ENCODE measurements around the gene SRP72.

The SRP72 gene

GRCh38 chr4:56513517-56513916 lies 46.1 kb downstream of the SRP72 start:
- Histone ChIP-seq H3K4me3 (ENCODE audit: low read length) (no peak overlapping the region), H3K4me2 (ENCODE audit: low read depth, low read length) (no peak overlapping the region), H3F3A (ENCODE audit: insufficient read depth, low read length) (no peaks in the 10 kb centered on the region), H3K27me3 (replicated peaks; ENCODE audit: insufficient read depth, low read length) (no peaks in the 10 kb centered on the region), H3K9me3 (replicated peaks; ENCODE audit: insufficient read depth, low read length) (no peaks in the 10 kb centered on the region), H3K9me2 (replicated peaks; ENCODE audit: insufficient read depth, low read length) (no peaks in the 10 kb centered on the region), H4K20me1 (ENCODE audit: insufficient read depth, low read length) (no peaks in the 10 kb centered on the region), H3K4me1 (ENCODE audit: low read length) (no peaks in the 10 kb centered on the region), H3K9ac (ENCODE audit: low read length) (no peak overlapping the region), H2AFZ (ENCODE audit: low read length) (no peak overlapping the region), H3K27ac (ENCODE audit: low read length) (no peak overlapping the region), H3K36me3 (replicated peaks; ENCODE audit: insufficient read depth, low read length) (no peaks in the 10 kb centered on the region), H3K79me2 (ENCODE audit: low read length) (no peaks in the 10 kb centered on the region)
- TF ChIP-seq EZH2phosphoT487 (IDR thresholded peaks at IDR 0.05; ENCODE audit: low read length) (no peak), CTCF (IDR thresholded peaks at IDR 0.05; ENCODE audit: low read length) (no peak), EZH2 (optimal IDR thresholded peaks at IDR 0.05; ENCODE audit: low read depth, low read length) (no peak)
- no peak for DNase-seq

DNA sequence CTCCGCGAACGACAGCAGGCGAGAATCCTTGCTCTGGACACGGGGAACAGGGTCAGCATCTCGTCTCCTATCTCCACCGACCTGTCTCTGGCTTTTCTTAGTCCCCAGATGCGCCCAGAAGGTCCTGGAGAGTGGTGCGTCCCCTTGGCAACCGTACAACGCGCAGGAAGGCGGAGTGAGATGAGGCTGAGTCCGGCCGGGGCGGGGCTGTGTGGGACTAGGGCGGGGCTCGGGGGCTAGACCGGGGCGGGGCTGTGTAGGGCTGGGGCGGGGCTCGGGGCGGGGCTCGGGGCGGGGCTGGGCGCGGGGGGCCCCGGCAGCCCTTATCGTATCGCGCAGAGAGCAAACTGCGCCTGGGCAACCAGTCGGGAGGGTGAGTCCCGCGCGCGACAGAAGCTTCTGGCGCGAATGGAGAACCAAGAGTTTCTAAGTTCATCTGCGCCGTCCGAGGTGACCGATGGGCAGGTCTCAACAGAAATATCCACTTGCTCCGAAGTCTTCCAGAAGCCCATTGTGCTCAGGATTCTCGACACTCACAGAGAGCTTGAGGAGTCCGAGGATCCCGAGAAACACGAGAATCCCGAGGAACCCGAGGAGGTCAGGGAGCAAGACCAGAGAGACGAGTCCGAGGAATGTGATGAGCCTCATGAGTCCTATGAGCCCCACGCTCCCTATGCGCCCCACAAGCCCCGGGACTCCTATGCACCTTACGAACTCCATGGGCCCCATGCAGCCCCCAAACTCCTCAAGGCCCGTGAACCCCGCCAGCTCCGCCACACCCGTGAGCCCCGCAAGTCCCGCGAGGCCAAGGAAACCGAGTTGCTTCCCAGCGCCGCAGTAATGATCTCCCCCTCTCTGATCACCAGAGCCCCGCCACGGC lies 63.1 kb downstream of the SRP72 start:
- H3K9me3 ChIP-seq (replicated peaks; ENCODE audit: insufficient read depth, low read length), result no peaks in the 10 kb centered on the region
- H3K9ac ChIP-seq (ENCODE audit: low read length), result peak overlapping the region; percentile 26; the same call in 1 of the 2 replicates
- peak overlapping the region; percentile 66 for H3K4me3 ChIP-seq (ENCODE audit: low read length)
- H2AFZ ChIP-seq (ENCODE audit: low read length), result peak overlapping the region; percentile 84
- H3K9me2 ChIP-seq (replicated peaks; ENCODE audit: insufficient read depth, low read length), result no peaks in the 10 kb centered on the region
- peak overlapping the region; percentile 79 for H3K4me2 ChIP-seq (ENCODE audit: low read depth, low read length)
- DNase-seq, result peak; percentile 88
- no peak for TF ChIP-seq EZH2phosphoT487 (IDR thresholded peaks at IDR 0.05; ENCODE audit: low read length)
- no peak for TF ChIP-seq EZH2 (optimal IDR thresholded peaks at IDR 0.05; ENCODE audit: low read depth, low read length)
- no peaks in the 10 kb centered on the region for H3K27me3 ChIP-seq (replicated peaks; ENCODE audit: insufficient read depth, low read length)
- no peaks in the 10 kb centered on the region for H4K20me1 ChIP-seq (ENCODE audit: insufficient read depth, low read length)
- no peaks in the 10 kb centered on the region for H3K4me1 ChIP-seq (ENCODE audit: low read length)
- H3K79me2 ChIP-seq (ENCODE audit: low read length), result no peaks in the 10 kb centered on the region
- no peaks in the 10 kb centered on the region for H3K36me3 ChIP-seq (replicated peaks; ENCODE audit: insufficient read depth, low read length)
- H3K27ac ChIP-seq (ENCODE audit: low read length), result no peak overlapping the region
- H3F3A ChIP-seq (ENCODE audit: insufficient read depth, low read length), result no peaks in the 10 kb centered on the region

- no peaks in the 10 kb centered on the region for H3K9me3 ChIP-seq (replicated peaks; ENCODE audit: insufficient read depth, low read length)
- H3K9ac ChIP-seq (ENCODE audit: low read length), result no peak overlapping the region
- peak overlapping the region; percentile 84; the same call in 1 of the 2 replicates for H2AFZ ChIP-seq (ENCODE audit: low read length)
- TF ChIP-seq EZH2phosphoT487 (IDR thresholded peaks at IDR 0.05; ENCODE audit: low read length), result no peak
- TF ChIP-seq EZH2 (optimal IDR thresholded peaks at IDR 0.05; ENCODE audit: low read depth, low read length), result no peak
- no peak for TF ChIP-seq CTCF (IDR thresholded peaks at IDR 0.05; ENCODE audit: low read length)
- H3K4me1 ChIP-seq (ENCODE audit: low read length), result no peaks in the 10 kb centered on the region
- no peaks in the 10 kb centered on the region for H3K9me2 ChIP-seq (replicated peaks; ENCODE audit: insufficient read depth, low read length)
- H3F3A ChIP-seq (ENCODE audit: insufficient read depth, low read length), result no peaks in the 10 kb centered on the region
- DNase-seq, result no peak
- peak overlapping the region; percentile 66; the same call in 1 of the 2 replicates for H3K4me2 ChIP-seq (ENCODE audit: low read depth, low read length)
- H3K36me3 ChIP-seq (replicated peaks; ENCODE audit: insufficient read depth, low read length), result no peaks in the 10 kb centered on the region
- H3K27me3 ChIP-seq (replicated peaks; ENCODE audit: insufficient read depth, low read length), result no peaks in the 10 kb centered on the region
- peak overlapping the region; percentile 66; the same call in 1 of the 2 replicates for H3K4me3 ChIP-seq (ENCODE audit: low read length)
- no peaks in the 10 kb centered on the region for H4K20me1 ChIP-seq (ENCODE audit: insufficient read depth, low read length)
- H3K27ac ChIP-seq (ENCODE audit: low read length), result no peak overlapping the region
- H3K79me2 ChIP-seq (ENCODE audit: low read length), result no peaks in the 10 kb centered on the region
Measured at GRCh38 chr4:56531149-56531770, 63.8 kb downstream of the SRP72 start.
